ENCODE measurements around the gene CADM3.
A peak's percentile ranks its signal among the peaks of the same experiment; 100 is the strongest.

CADM3 gene

DNA sequence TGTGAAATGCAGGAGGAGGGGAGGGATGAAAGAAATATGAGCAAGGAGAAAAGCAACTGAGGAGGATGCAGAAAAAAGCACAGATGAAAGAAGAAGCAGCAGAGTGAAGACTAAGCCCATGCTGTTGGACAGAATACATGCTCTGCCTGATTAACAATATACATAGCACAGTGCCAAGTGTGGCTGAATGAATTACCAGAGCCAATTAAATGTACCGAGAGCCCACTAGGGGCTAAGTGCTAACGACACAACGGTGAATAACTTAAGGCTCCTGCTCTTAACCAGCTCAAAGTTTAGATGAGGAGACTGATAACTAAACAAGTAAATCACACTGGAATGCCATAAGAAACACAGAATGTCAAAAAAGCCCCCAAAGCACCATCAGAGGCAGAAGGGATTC lies 15.6 kb downstream of the CADM3 start:
- peaks cover 85% of the 10 kb centered on the region for H3K27me3 Mint-ChIP-seq
- H3K9me3 Mint-ChIP-seq, result no peaks in the 10 kb centered on the region
- no peak for DNase-seq
- no peak overlapping the region for H3K27ac Mint-ChIP-seq
- H3K4me1 Mint-ChIP-seq (ENCODE audit: low read depth), result peaks cover 10% of the 10 kb centered on the region
- H3K36me3 Mint-ChIP-seq (ENCODE audit: low read depth), result no peaks in the 10 kb centered on the region
- H3K4me3 Mint-ChIP-seq, result no peak overlapping the region

DNA sequence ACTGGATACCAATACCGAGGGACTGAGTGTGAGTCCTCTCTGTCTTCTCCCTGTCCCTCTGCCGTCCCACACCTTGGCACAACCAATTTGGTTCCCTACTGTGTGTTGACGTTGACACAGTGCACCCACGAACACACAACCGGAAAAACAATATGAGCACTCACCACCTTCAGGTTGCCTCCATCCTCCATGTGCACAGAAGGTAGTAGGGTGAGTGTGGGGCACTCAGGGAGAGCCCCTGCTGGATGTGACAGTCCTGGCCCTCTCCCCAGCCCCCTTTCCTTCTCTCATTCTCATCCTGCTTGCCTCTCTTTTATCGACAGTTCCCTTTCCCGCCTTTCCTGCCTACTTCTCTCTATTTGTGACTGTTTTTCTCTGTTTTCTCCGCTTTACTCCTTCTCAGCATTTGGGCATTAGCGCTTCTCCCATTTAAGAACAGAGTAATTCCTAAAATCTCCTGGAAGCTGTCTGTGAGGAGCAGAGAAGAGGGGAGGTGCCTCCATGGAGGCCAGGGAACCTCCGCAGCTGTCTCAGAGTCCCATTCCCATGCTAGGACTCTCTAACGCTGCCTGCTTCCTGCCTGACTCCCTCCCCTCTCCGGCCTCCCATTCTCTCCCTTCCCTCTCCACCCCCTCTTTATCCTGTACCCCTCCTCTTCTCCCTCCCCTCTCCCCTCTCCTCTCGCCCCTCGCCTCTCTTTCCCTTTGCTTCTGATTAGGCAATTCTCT lies 16.4 kb downstream of the CADM3 start:
- Mint-ChIP-seq H3K4me1 (ENCODE audit: low read depth) (peaks cover 10% of the 10 kb centered on the region), H3K36me3 (ENCODE audit: low read depth) (no peaks in the 10 kb centered on the region), H3K27ac (no peak overlapping the region), H3K9me3 (no peaks in the 10 kb centered on the region), H3K27me3 (peaks cover 86% of the 10 kb centered on the region), H3K4me3 (no peak overlapping the region)
- DNase-seq, result no peak

DNA sequence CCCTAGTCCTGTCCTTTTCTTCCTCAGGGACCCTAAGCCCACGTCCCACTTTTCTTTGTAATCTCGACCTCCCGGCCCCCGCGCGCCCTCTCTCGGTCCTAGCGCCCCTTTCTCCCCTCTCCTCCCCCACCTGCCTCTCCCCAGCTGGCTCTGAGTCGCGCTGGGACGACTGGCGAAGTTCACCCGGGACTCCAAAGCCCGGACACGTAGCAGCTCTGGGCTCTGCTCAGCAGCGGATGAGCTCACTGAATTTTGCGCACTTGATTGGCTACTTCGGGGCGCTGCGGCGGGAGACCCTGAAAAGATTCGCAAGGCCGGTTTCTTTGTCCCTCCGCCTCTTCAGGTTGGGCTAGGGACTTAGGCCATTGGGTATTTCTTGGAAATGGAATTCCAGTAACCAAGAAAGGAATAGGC lies 17.0 kb downstream of the CADM3 start:
- Mint-ChIP-seq H3K36me3 (ENCODE audit: low read depth) (no peaks in the 10 kb centered on the region), H3K4me3 (no peak overlapping the region), H3K4me1 (ENCODE audit: low read depth) (peaks cover 10% of the 10 kb centered on the region), H3K27ac (no peak overlapping the region), H3K9me3 (no peaks in the 10 kb centered on the region), H3K27me3 (peaks cover 80% of the 10 kb centered on the region)
- no peak for DNase-seq

DNA sequence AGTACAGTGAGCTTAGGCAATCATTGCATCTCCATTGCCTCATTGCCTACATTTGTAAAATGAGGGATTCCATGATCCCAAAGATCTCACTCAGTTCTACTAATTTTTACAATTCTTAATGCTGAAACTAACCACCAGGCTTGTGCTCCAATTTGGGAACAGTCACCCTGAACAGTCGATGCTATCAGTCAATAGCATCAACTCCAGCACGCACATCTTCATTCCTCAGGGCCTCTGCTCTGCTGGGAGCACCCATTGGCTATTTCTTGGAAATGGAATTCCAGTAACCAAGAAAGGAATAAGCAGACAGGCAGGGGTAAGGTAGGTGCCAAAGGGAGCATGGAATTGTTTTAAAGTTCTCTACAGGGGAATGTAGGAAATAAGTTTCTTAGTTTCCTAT lies 19.0 kb downstream of the CADM3 start:
- Mint-ChIP-seq H3K4me1 (ENCODE audit: low read depth) (peaks cover 10% of the 10 kb centered on the region), H3K9me3 (no peaks in the 10 kb centered on the region), H3K27ac (no peak overlapping the region), H3K36me3 (ENCODE audit: low read depth) (no peaks in the 10 kb centered on the region), H3K27me3 (peaks cover 69% of the 10 kb centered on the region), H3K4me3 (no peak overlapping the region)
- DNase-seq, result no peak

DNA sequence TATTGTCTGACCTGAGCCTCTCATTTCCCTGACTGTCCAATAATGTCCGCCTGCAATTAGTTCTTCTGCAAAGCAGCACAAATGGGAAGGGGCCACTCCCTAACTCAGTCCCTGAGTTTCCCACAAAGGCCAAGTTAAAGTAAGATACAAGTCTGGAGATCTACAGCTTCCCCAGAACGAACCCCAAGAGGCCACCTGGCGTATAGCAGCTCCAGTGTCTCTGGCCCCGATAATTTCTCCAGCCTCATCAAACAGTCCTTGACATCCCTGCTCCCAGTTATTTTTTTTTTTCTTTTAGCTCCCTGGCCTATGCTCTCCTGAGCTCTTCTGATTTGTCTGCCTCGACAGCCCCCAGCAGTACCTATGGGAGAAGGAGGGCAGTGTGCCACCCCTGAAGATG lies 25.1 kb downstream of the CADM3 start:
- Mint-ChIP-seq H3K9me3 (no peaks in the 10 kb centered on the region), H3K36me3 (ENCODE audit: low read depth) (no peaks in the 10 kb centered on the region), H3K27me3 (peaks cover 42% of the 10 kb centered on the region), H3K4me3 (no peak overlapping the region), H3K4me1 (ENCODE audit: low read depth) (peaks cover 7% of the 10 kb centered on the region), H3K27ac (no peak overlapping the region)
- no peak for DNase-seq

DNA sequence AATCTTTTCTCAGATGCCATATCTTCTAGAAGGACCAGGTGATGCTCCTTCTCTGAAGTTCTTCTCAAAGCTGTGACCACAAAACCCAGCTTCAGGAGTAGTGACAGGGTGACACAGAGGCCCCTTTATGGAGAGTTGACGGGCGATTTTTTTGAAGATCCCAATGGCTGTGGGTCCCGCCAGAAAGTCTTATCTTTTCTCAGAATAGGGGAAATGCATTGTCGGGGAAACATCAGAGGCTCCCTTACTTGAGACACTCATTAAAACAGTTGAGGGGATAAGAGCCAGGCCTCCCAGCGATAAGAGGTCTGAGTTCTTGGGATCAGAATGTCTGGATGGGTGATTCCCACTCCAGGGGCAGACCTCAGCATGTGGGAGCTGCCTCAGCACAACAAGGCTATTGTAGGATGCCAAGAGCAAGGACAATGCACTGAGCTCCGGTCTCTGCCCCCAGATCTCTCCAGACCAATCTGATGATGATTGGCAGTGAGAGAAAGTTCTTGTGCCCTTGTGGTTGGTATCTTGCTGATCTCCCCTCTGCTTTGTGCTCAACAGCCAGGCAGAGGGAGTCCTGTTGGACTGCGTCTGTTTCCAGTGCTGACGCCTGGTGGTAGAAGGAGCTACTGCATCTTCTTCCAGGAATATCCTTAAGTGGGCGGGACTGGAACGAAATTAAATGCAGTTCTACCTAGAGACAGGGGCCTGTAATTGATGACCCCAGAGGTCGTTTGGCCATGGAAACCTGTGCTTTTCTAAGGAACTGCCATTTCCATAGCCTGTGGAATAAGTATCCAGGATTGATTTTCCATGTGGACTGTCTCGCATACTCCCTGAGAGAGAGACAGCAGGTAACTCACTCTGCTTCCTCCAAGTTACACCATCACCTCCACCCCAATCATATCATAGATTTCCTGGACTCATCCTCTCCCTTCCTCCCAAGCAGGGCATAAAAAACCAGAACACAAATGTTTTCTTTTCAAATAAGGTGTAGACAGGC lies 26.4 kb downstream of the CADM3 start:
- no peak overlapping the region for H3K27ac Mint-ChIP-seq
- peaks cover 10% of the 10 kb centered on the region for H3K4me1 Mint-ChIP-seq (ENCODE audit: low read depth)
- no peaks in the 10 kb centered on the region for H3K36me3 Mint-ChIP-seq (ENCODE audit: low read depth)
- DNase-seq, result peak; percentile 54
- no peak overlapping the region for H3K4me3 Mint-ChIP-seq
- H3K27me3 Mint-ChIP-seq, result peaks cover 43% of the 10 kb centered on the region
- H3K9me3 Mint-ChIP-seq, result no peaks in the 10 kb centered on the region

DNA sequence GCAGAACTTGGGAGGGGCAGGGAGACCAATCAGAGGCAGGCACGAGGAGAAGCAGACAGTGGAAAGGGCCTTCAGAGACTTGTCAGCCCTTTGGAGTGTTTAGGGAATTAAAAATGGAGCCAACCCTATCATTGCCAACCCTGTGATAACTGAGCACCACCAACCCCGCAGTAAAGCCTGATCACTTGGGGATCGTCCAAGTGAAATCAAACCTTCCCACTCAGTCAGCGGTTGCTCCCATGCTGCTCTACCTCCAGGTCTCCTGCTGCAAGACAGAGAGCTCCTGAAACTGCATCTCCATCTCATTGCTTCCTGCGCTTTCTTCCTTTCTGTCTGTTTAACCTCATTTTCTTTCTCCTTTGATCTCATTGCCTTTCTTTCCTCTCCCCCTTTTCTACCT lies 28.5 kb downstream of the CADM3 start:
- no peak overlapping the region for H3K4me3 Mint-ChIP-seq
- peaks cover 61% of the 10 kb centered on the region for H3K27me3 Mint-ChIP-seq
- H3K4me1 Mint-ChIP-seq (ENCODE audit: low read depth), result peaks cover 10% of the 10 kb centered on the region
- no peak overlapping the region for H3K27ac Mint-ChIP-seq
- no peaks in the 10 kb centered on the region for H3K36me3 Mint-ChIP-seq (ENCODE audit: low read depth)
- H3K9me3 Mint-ChIP-seq, result no peaks in the 10 kb centered on the region
- DNase-seq, result no peak

- no peak overlapping the region for H3K4me3 Mint-ChIP-seq
- no peaks in the 10 kb centered on the region for H3K36me3 Mint-ChIP-seq (ENCODE audit: low read depth)
- no peak for DNase-seq
- no peaks in the 10 kb centered on the region for H3K9me3 Mint-ChIP-seq
- peaks cover 70% of the 10 kb centered on the region for H3K27me3 Mint-ChIP-seq
- H3K27ac Mint-ChIP-seq, result no peak overlapping the region
- H3K4me1 Mint-ChIP-seq (ENCODE audit: low read depth), result peaks cover 10% of the 10 kb centered on the region
These were observed 29.4 kb downstream of the CADM3 start for GRCh38 chr1:159200769-159201168.

DNA sequence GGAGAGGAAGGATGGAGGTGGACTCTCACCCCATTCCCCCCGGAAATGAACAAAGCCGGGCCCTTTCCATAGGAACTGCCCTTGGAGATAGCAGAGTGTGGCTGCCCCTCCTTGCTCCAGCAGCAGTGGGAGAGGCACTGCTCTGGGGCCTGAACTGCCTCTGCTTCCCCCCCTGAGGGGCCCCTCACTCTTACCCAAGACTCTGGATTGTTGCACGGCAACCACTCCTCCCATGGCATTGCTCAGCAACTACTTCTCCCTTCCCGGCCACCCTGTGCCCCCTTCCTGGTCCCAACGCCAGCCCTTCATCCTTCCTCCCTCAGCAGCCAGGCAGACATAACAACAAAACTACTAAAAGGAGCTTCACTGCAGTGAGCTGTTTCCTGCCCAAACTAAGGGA lies 30.2 kb downstream of the CADM3 start:
- H3K4me1 Mint-ChIP-seq (ENCODE audit: low read depth), result peaks cover 12% of the 10 kb centered on the region
- H3K27ac Mint-ChIP-seq, result no peak overlapping the region
- DNase-seq, result no peak
- peaks cover 73% of the 10 kb centered on the region for H3K27me3 Mint-ChIP-seq
- H3K36me3 Mint-ChIP-seq (ENCODE audit: low read depth), result no peaks in the 10 kb centered on the region
- H3K9me3 Mint-ChIP-seq, result no peaks in the 10 kb centered on the region
- no peak overlapping the region for H3K4me3 Mint-ChIP-seq

DNA sequence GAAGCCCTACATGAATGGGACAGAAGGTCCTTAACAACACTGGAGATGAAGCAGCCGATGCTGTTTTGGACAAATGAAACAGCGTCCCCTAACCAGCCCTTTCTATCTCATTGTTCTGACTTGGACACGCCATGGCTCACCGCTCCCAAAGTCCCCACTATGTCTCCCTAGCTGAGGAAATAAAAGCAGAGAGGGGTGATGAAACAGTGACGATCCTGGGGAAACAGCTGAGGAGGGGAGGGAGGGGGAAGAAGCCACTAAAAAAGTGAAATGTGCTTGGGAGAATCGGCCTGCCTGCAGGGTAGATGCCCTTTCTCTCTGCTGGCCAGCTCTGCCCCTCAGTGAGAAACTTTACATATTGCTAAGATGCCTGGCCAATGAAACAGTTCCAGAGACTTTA lies 32.2 kb downstream of the CADM3 start:
- H3K36me3 Mint-ChIP-seq (ENCODE audit: low read depth), result no peaks in the 10 kb centered on the region
- H3K9me3 Mint-ChIP-seq, result no peaks in the 10 kb centered on the region
- no peak for DNase-seq
- H3K4me1 Mint-ChIP-seq (ENCODE audit: low read depth), result peaks cover 29% of the 10 kb centered on the region
- peaks cover 79% of the 10 kb centered on the region for H3K27me3 Mint-ChIP-seq
- no peak overlapping the region for H3K4me3 Mint-ChIP-seq
- H3K27ac Mint-ChIP-seq, result no peak overlapping the region

GRCh38 chr1:159204161-159205141 lies 33.0 kb downstream of the CADM3 start, which contains the start of gene ACKR1:
Gene ACKR1, plus strand, starts transcription at chr1:159204875. Its CDS starts 85 bp downstream, at chr1:159204960.
- no peaks in the 10 kb centered on the region for H3K9me3 Mint-ChIP-seq
- H3K27ac Mint-ChIP-seq, result no peak within 1 kb of the TSS
- no peak for DNase-seq
- no peak within 1 kb of the TSS for H3K4me3 Mint-ChIP-seq
- H3K36me3 Mint-ChIP-seq (ENCODE audit: low read depth), result no peaks in the 10 kb centered on the region
- H3K27me3 Mint-ChIP-seq, result peaks cover 84% of the 10 kb centered on the region
- peaks cover 29% of the 10 kb centered on the region for H3K4me1 Mint-ChIP-seq (ENCODE audit: low read depth)

- Mint-ChIP-seq H3K9me3 (no peaks in the 10 kb centered on the region), H3K27ac (no peak overlapping the region), H3K36me3 (ENCODE audit: low read depth) (no peaks in the 10 kb centered on the region), H3K27me3 (peaks cover 82% of the 10 kb centered on the region), H3K4me1 (ENCODE audit: low read depth) (peaks cover 29% of the 10 kb centered on the region), H3K4me3 (no peak overlapping the region)
- DNase-seq, result no peak
These were observed 33.8 kb downstream of the CADM3 start for GRCh38 chr1:159205225-159205624.

- no peaks in the 10 kb centered on the region for H3K36me3 Mint-ChIP-seq (ENCODE audit: low read depth)
- no peak overlapping the region for H3K27ac Mint-ChIP-seq
- H3K27me3 Mint-ChIP-seq, result peaks cover 83% of the 10 kb centered on the region
- H3K4me1 Mint-ChIP-seq (ENCODE audit: low read depth), result peaks cover 24% of the 10 kb centered on the region
- H3K4me3 Mint-ChIP-seq, result no peak overlapping the region
- no peaks in the 10 kb centered on the region for H3K9me3 Mint-ChIP-seq
- no peak for DNase-seq
These were observed 34.7 kb downstream of the CADM3 start for GRCh38 chr1:159206110-159206509.

- DNase-seq, result no peak
- Mint-ChIP-seq H3K27me3 (peaks cover 82% of the 10 kb centered on the region), H3K4me1 (ENCODE audit: low read depth) (peaks cover 18% of the 10 kb centered on the region), H3K27ac (no peak overlapping the region), H3K36me3 (ENCODE audit: low read depth) (no peaks in the 10 kb centered on the region), H3K4me3 (no peak overlapping the region), H3K9me3 (no peaks in the 10 kb centered on the region)
These were observed 35.7 kb downstream of the CADM3 start for GRCh38 chr1:159207080-159207479.

All from activated T-cell treated with anti-CD3 and anti-CD28 coated beads, Interleukin-2, amount 50 U/mL, for 24 hours (primary cell).